ENCODE measurements around the gene DUSP14. TPM values are rescaled to one million over a fixed set of nuclear protein-coding genes. Genes with fewer than 3 reads are reported as not detected.

The DUSP14 gene
- total and polyA plus RNA-seq, 2 experiments from 2014 or later = 153 to 154 TPM

DNA sequence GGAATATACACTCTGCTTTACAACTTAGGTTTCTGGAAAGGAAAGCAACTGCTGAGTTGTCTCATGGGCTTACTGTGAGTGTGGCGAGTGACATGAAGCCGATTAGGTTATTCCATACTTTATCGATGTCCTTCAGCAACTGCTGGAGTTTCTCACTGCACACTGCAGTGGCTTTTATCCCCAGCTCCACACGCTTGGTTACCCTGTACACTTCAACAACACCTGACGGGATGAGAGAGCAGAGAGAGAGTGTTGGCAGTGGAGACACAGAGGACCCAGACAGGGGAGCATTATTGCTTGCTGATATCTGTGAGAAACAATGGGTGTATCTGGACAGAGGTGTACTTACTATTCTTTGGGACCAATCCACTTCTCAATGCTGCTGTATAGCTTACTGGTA lies 46.2 kb downstream of the DUSP14 start:
- in situ Hi-C loops (cut with MboI) = no loop called here
- no peaks in the 10 kb centered on the region for H3K4me1 ChIP-seq (ENCODE audit: insufficient read depth)
- no peak overlapping the region for H2AFZ ChIP-seq
- no peaks in the 10 kb centered on the region for H3K79me2 ChIP-seq (ENCODE audit: insufficient read depth)
- H3K27me3 ChIP-seq (replicated peaks; ENCODE audit: insufficient read depth) = no peaks in the 10 kb centered on the region
- 98 to 99% methylated on average over 5 of the region's 5 CpGs for WGBS, 2 experiments (ENCODE audit: low coverage in 1 of 2, low lambda C conversion rate in 2 of 2, missing lambda C conversion rate in 2 of 2)
- H4K20me1 ChIP-seq (ENCODE audit: insufficient read depth) = no peaks in the 10 kb centered on the region
- H3K9me3 ChIP-seq (ENCODE audit: low read depth) = no peaks in the 10 kb centered on the region
- H3K36me3 ChIP-seq (ENCODE audit: low read depth) = peaks cover 40% of the 10 kb centered on the region
- no peak overlapping the region for H3K4me3 ChIP-seq
- no peak overlapping the region for H3K4me2 ChIP-seq (ENCODE audit: unreplicated experiment)
- no peaks in the 10 kb centered on the region for H3K9me2 ChIP-seq (ENCODE audit: insufficient read depth)
- no peak for DNase-seq
- H3K27ac ChIP-seq = no peak overlapping the region
- TF ChIP-seq EZH2phosphoT487 (IDR thresholded peaks at IDR 0.05; ENCODE audit: insufficient read depth, low read depth) (no peak), EZH2 (IDR thresholded peaks at IDR 0.05; ENCODE audit: insufficient read depth, poor library complexity, severe bottlenecking) (no peak)
- H3K9ac ChIP-seq = no peak overlapping the region
- peaks cover 7% of the 10 kb centered on the region; the same call in 1 of the 2 replicates for H3F3A ChIP-seq (ENCODE audit: insufficient read depth)

- Histone ChIP-seq H3K4me3 (no peak overlapping the region), H4K20me1 (ENCODE audit: insufficient read depth) (no peaks in the 10 kb centered on the region), H3K9me2 (ENCODE audit: insufficient read depth) (no peaks in the 10 kb centered on the region), H3K9me3 (ENCODE audit: low read depth) (no peaks in the 10 kb centered on the region), H3K36me3 (ENCODE audit: low read depth) (peaks cover 40% of the 10 kb centered on the region), H3K9ac (no peak overlapping the region), H3K4me1 (ENCODE audit: insufficient read depth) (peaks cover 13% of the 10 kb centered on the region), H3K27me3 (replicated peaks; ENCODE audit: insufficient read depth) (no peaks in the 10 kb centered on the region), H3K27ac (no peak overlapping the region), H2AFZ (no peak overlapping the region), H3K79me2 (ENCODE audit: insufficient read depth) (peaks cover 8% of the 10 kb centered on the region; the same call in 1 of the 2 replicates), H3F3A (ENCODE audit: insufficient read depth) (no peaks in the 10 kb centered on the region), H3K4me2 (ENCODE audit: unreplicated experiment) (no peak overlapping the region)
- DNase-seq = no peak
- TF ChIP-seq EZH2phosphoT487 (IDR thresholded peaks at IDR 0.05; ENCODE audit: insufficient read depth, low read depth) (no peak), EZH2 (IDR thresholded peaks at IDR 0.05; ENCODE audit: insufficient read depth, poor library complexity, severe bottlenecking) (no peak)
- 82 to 85% methylated on average over 8 of the region's 8 CpGs for WGBS, 2 experiments (ENCODE audit: low coverage in 1 of 2, low lambda C conversion rate in 2 of 2, missing lambda C conversion rate in 2 of 2)
- in situ Hi-C loops (cut with MboI) = no loop called here
Observed at GRCh38 chr17:37538981-37539659, 49.4 kb downstream of the DUSP14 start.

DNA sequence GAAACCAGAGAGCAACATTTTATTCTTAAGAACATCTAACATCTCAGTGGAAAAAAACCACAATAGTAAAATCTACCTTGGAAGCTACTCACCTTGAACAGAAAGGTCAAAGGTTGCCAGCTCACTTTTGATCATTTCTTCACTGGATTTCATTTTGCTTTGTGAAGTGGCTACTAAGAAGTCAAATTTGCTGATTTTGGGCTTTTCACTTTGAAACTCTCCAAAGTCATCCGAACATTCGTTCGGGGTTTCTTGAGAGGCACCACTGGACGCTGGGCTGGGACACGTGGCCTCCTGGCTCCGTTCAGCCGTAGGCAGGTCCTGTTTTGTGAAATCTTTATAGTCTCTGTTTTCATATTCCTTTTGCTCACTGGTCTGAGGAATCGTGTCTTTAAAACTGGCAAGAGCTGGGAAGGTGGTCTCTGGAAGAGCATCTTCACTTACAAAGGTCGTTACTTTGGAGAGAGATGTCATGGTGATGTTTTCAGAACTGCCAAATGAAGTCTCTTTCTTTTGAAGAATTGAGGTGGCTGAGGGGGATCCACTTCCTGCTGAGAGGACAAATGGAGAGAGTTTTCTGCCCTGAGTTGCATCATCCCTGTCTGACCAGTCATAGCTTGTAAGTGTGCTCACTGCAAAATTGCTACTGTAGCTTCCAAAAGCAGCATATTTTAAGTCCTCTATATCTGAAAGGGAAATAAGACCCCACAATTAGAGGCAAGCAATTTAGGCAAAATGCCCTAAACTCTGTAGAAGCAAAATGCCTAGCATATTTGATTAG lies 52.4 kb downstream of the DUSP14 start:
- Histone ChIP-seq H3K27ac (peak overlapping the region; percentile 53), H3K4me2 (ENCODE audit: unreplicated experiment) (peak overlapping the region; percentile 5), H3K9me2 (ENCODE audit: insufficient read depth) (no peaks in the 10 kb centered on the region), H3K79me2 (ENCODE audit: insufficient read depth) (peaks cover 17% of the 10 kb centered on the region; the same call in 1 of the 2 replicates), H3K36me3 (ENCODE audit: low read depth) (peaks cover 32% of the 10 kb centered on the region), H3K9me3 (ENCODE audit: low read depth) (no peaks in the 10 kb centered on the region), H3K27me3 (replicated peaks; ENCODE audit: insufficient read depth) (no peaks in the 10 kb centered on the region), H3K9ac (peak overlapping the region; percentile 23; the same call in 1 of the 2 replicates), H3K4me1 (ENCODE audit: insufficient read depth) (peaks cover 13% of the 10 kb centered on the region), H2AFZ (peak overlapping the region; percentile 69), H3K4me3 (no peak overlapping the region), H3F3A (ENCODE audit: insufficient read depth) (no peaks in the 10 kb centered on the region), H4K20me1 (ENCODE audit: insufficient read depth) (no peaks in the 10 kb centered on the region)
- 84 to 95% methylated on average over 9 of the region's 9 CpGs for WGBS, 2 experiments (ENCODE audit: low coverage in 1 of 2, low lambda C conversion rate in 2 of 2, missing lambda C conversion rate in 2 of 2)
- no peak for TF ChIP-seq EZH2 (IDR thresholded peaks at IDR 0.05; ENCODE audit: insufficient read depth, poor library complexity, severe bottlenecking)
- TF ChIP-seq EZH2phosphoT487 (IDR thresholded peaks at IDR 0.05; ENCODE audit: insufficient read depth, low read depth) = no peak
- DNase-seq = peak; percentile 78
- in situ Hi-C loops (cut with MboI) = no loop called here

DNA sequence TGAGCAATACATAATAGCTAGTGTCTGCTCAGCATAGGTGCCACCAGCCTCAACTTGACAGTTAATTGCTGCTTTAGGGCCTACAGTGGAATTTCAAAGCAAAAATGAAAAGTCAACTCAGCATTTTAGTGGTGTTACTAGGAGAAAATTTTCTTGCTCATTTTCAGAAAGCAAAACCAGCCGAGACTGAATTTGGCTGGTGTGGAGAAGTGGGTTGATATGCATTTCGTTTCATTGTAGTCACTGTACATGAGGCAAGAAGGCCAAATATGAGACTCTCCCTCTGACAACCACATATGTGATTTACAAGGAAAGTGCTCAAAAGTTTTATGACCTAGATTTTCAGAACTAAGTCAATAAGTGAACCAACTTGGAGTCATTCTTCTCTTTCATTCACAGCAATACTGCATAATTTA lies 54.0 kb downstream of the DUSP14 start:
- in situ Hi-C loops (cut with MboI) = no loop called here
- Histone ChIP-seq H3K27ac (no peak overlapping the region), H3K9me3 (ENCODE audit: low read depth) (no peaks in the 10 kb centered on the region), H3K4me1 (ENCODE audit: insufficient read depth) (peaks cover 13% of the 10 kb centered on the region), H3F3A (ENCODE audit: insufficient read depth) (no peaks in the 10 kb centered on the region), H3K79me2 (ENCODE audit: insufficient read depth) (peaks cover 26% of the 10 kb centered on the region), H3K27me3 (replicated peaks; ENCODE audit: insufficient read depth) (no peaks in the 10 kb centered on the region), H2AFZ (no peak overlapping the region), H3K4me3 (no peak overlapping the region), H3K36me3 (ENCODE audit: low read depth) (peaks cover 25% of the 10 kb centered on the region), H4K20me1 (ENCODE audit: insufficient read depth) (no peaks in the 10 kb centered on the region), H3K4me2 (ENCODE audit: unreplicated experiment) (no peak overlapping the region), H3K9me2 (ENCODE audit: insufficient read depth) (no peaks in the 10 kb centered on the region), H3K9ac (no peak overlapping the region)
- no peak for TF ChIP-seq EZH2 (IDR thresholded peaks at IDR 0.05; ENCODE audit: insufficient read depth, poor library complexity, severe bottlenecking)
- TF ChIP-seq EZH2phosphoT487 (IDR thresholded peaks at IDR 0.05; ENCODE audit: insufficient read depth, low read depth) = no peak
- no peak for DNase-seq
- 61 to 70% methylated on average over 2 of the region's 2 CpGs for WGBS, 2 experiments (ENCODE audit: low coverage in 1 of 2, low lambda C conversion rate in 2 of 2, missing lambda C conversion rate in 2 of 2)
